ENCODE results near the gene PPP1R2B.

GRCh38 chr5:156835905-156836304 is 14.2 kb upstream of the PPP1R2B start:
- TF ChIP-seq CTCF (IDR thresholded peaks at IDR 0.05) (peak in 3 of 12 donors; percentile 9 to 24 (median 13)), POLR2A (IDR thresholded peaks at IDR 0.05) (no peak)
